ENCODE results near the gene CCSER1. TPM values are rescaled to one million over a fixed set of nuclear protein-coding genes. Genes with fewer than 3 reads are reported as not detected.

Gene CCSER1
- total and polyA plus RNA-seq, 2 experiments from 2014 or later: 2.9 to 3.4 TPM

GRCh38 chr4:90603540-90603939 lies 476.3 kb downstream of the CCSER1 start (continued):
- TF ChIP-seq CTCF (conservative IDR thresholded peaks at IDR 0.05; ENCODE audit: low read depth in 2 of 2) (no peak), ZNF114 (CRISPR knock-in tag; IDR thresholded peaks at IDR 0.05) (no peak), ZNF331 (CRISPR knock-in tag; IDR thresholded peaks at IDR 0.05; ENCODE audit: low read depth) (no peak), JUNB (IDR thresholded peaks at IDR 0.05; ENCODE audit: unreplicated experiment) (no peak), REST (IDR thresholded peaks at IDR 0.05; ENCODE audit: unreplicated experiment) (no peak), EZH2phosphoT487 (IDR thresholded peaks at IDR 0.05; ENCODE audit: unreplicated experiment) (no peak), STAT1 (IDR thresholded peaks at IDR 0.05; ENCODE audit: unreplicated experiment) (no peak), EZH2 (IDR thresholded peaks at IDR 0.05; ENCODE audit: low read depth, unreplicated experiment) (no peak), POLR2AphosphoS5 (IDR thresholded peaks at IDR 0.05; ENCODE audit: low read depth) (no peak), ETS1 (IDR thresholded peaks at IDR 0.05) (no peak), CREB1 (CRISPR knock-in tag; IDR thresholded peaks at IDR 0.05; ENCODE audit: low read depth) (no peak)

GRCh38 chr4:90606781-90607180 lies 479.6 kb downstream of the CCSER1 start:
- no peak overlapping the region for H3K4me3 Mint-ChIP-seq
- Histone ChIP-seq H3K27ac (ENCODE audit: low read depth) (no peak overlapping the region), H3K36me3 (ENCODE audit: insufficient read depth) (no peaks in the 10 kb centered on the region), H3K4me3 (no peak overlapping the region), H3K9me2 (ENCODE audit: insufficient read depth) (no peaks in the 10 kb centered on the region), H3K4me2 (no peak overlapping the region), H3K79me2 (replicated peaks; ENCODE audit: insufficient read depth) (no peaks in the 10 kb centered on the region), H3K4me1 (ENCODE audit: insufficient read depth) (no peaks in the 10 kb centered on the region), H3K27me3 (ENCODE audit: insufficient read depth) (no peaks in the 10 kb centered on the region), H2AFZ (no peak overlapping the region), H3F3A (replicated peaks; ENCODE audit: low read depth) (no peaks in the 10 kb centered on the region), H4K20me1 (replicated peaks; ENCODE audit: insufficient read depth) (no peaks in the 10 kb centered on the region)
- no peak for ATAC-seq
- DNase-seq (ENCODE audit: low spot score): no peak
- no peaks in the 10 kb centered on the region for H3K9me3 Mint-ChIP-seq
- no peaks in the 10 kb centered on the region for H3K4me1 Mint-ChIP-seq
- no peak overlapping the region for H3K27ac Mint-ChIP-seq
- H3K36me3 Mint-ChIP-seq (ENCODE audit: low read depth): no peaks in the 10 kb centered on the region
- no peaks in the 10 kb centered on the region for H3K27me3 Mint-ChIP-seq (ENCODE audit: insufficient read depth, low read depth, poor library complexity)
- TF ChIP-seq STAT1 (IDR thresholded peaks at IDR 0.05; ENCODE audit: unreplicated experiment) (no peak), JUNB (IDR thresholded peaks at IDR 0.05; ENCODE audit: unreplicated experiment) (no peak), EZH2 (IDR thresholded peaks at IDR 0.05; ENCODE audit: low read depth, unreplicated experiment) (no peak), CREB1 (CRISPR knock-in tag; IDR thresholded peaks at IDR 0.05; ENCODE audit: low read depth) (no peak), ZNF462 (CRISPR knock-in tag; IDR thresholded peaks at IDR 0.05) (no peak), ZNF114 (CRISPR knock-in tag; IDR thresholded peaks at IDR 0.05) (no peak)
